K562 (cell line): Measurements from ENCODE around the gene TLX2. TPM values are rescaled to one million over a fixed set of nuclear protein-coding genes. Genes with fewer than 3 reads are reported as not detected.

Source experiments
- ATAC-seq: fragments of 200-7000 bp; cut with Tn5 transposase; 3 replicates; pipeline ENCODE4 v1.9.1; 2020; ENCODE audit warnings: moderate library complexity
- BruUV-seq: library from RNA; stranded (reverse); fragments of 400-500 nt; replicated peaks from 2 replicates; lab custom pipeline; 2021; lab: Mats Ljungman, UMichigan
- CTCF ChIA-PET: fragments of 300-600 bp; formaldehyde crosslinking; extraction: SDS; loops from one replicate; lab custom pipeline; 2021; ENCODE audit warnings: low intra/inter-chr PET ratio; lab: Yijun Ruan, JAX
- POLR2A ChIA-PET: fragments of 300-600, 350-650 bp; sonication (Branson Sonifier 250); formaldehyde crosslinking; extraction: SDS; loops from one replicate; lab custom pipeline; 2021; ENCODE audit warnings: antibody characterized with exemption, inconsistent platforms; lab: Yijun Ruan, JAX
- DNase-seq, 4 experiments: peaks; one replicate each; pipeline versions ENCODE4 v3.0.0 to v3.0.0-alpha.2; 2011 to 2018; ENCODE audit warnings: low spot score in 3 of 4, mixed read lengths in 3 of 4; ENCODE audit errors: extremely low read depth in 1 of 4
- FAIRE-seq: peaks from 2 replicates; lab custom pipeline; 2011; peaks lifted over from hg19 to GRCh38; lab: Jason Lieb, UNC
- H2AFZ ChIP-seq: 2 replicates; pipeline ENCODE4 v1.6.0; 2011; ENCODE audit warnings: low read depth, low read length, control low read depth, inconsistent platforms
- H3K27ac ChIP-seq: fragments of 200-600 bp; 3 replicates; pipeline ENCODE4 v1.8.0; 2011; ENCODE audit warnings: low read depth, mild to moderate bottlenecking, control low read depth, inconsistent platforms, low read length, moderate library complexity, mixed read lengths; ENCODE audit errors: extremely low read depth
- H3K27me3 ChIP-seq, 2 experiments: fragments of 300-600 bp in 1 of 2; 2 replicates in 1 of 2; 3 replicates in 1 of 2; pipeline versions ENCODE4 v1.6.0 to v1.8.0; 2011; ENCODE audit warnings: inconsistent platforms in 2 of 2, low read length in 2 of 2, mild to moderate bottlenecking in 1 of 2, mixed read lengths in 1 of 2, moderate library complexity in 1 of 2; ENCODE audit not compliant: control insufficient read depth in 2 of 2, insufficient read depth in 2 of 2
- H3K36me3 ChIP-seq: fragments of 300-600 bp; 3 replicates; pipeline ENCODE4 v1.8.0; 2011; ENCODE audit warnings: mild to moderate bottlenecking, low read length, inconsistent platforms; ENCODE audit not compliant: control insufficient read depth, insufficient read depth
- H3K4me1 ChIP-seq, 2 experiments: fragments of 200-600 bp in 1 of 2; replicated peaks in 1 of 2; 2 replicates in 1 of 2; 3 replicates in 1 of 2; pipeline versions ENCODE4 v1.5.1 to v1.8.0; 2011; ENCODE audit warnings: inconsistent platforms in 2 of 2, low read length in 2 of 2, mild to moderate bottlenecking in 1 of 2, mixed read lengths in 1 of 2, moderate library complexity in 1 of 2; ENCODE audit not compliant: control insufficient read depth in 2 of 2, insufficient read depth in 2 of 2
- H3K4me2 ChIP-seq: 2 replicates; pipeline ENCODE4 v1.6.1; 2011; ENCODE audit warnings: low read length, control low read depth, inconsistent platforms, mixed read lengths; ENCODE audit not compliant: insufficient read depth
- H3K4me3 ChIP-seq: fragments of 200-600 bp; sonication (generic), shearing (Covaris generic); 2 replicates; pipeline ENCODE4 v1.5.1; 2016; ENCODE audit warnings: control low read depth, inconsistent platforms
- H3K79me2 ChIP-seq: fragments of 200-600 bp; 3 replicates; pipeline ENCODE4 v1.8.0; 2011; ENCODE audit warnings: low read length, inconsistent platforms; ENCODE audit not compliant: control insufficient read depth, insufficient read depth
- H3K9ac ChIP-seq, 2 experiments: 2 replicates each; pipeline versions ENCODE4 v1.6.0 to v1.6.1; 2011; ENCODE audit warnings: low read depth in 2 of 2, low read length in 2 of 2, control low read depth in 1 of 2, inconsistent platforms in 1 of 2, mild to moderate bottlenecking in 1 of 2, mixed read lengths in 1 of 2; ENCODE audit not compliant: insufficient read depth in 1 of 2
- H3K9me1 ChIP-seq: one replicate; pipeline ENCODE4 v1.6.0; 2011; ENCODE audit warnings: inconsistent platforms, mild to moderate bottlenecking, low read length, moderate library complexity; ENCODE audit not compliant: control insufficient read depth, insufficient read depth
- H3K9me3 ChIP-seq: replicated peaks from 2 replicates; pipeline ENCODE4 v1.5.1; 2011; ENCODE audit warnings: low read depth, low read length, inconsistent platforms; ENCODE audit not compliant: control insufficient read depth, insufficient read depth
- H4K20me1 ChIP-seq: replicated peaks from 2 replicates; pipeline ENCODE4 v1.6.1; 2011; ENCODE audit warnings: low read length, inconsistent platforms, mixed read lengths; ENCODE audit not compliant: control insufficient read depth, insufficient read depth
- FOXJ2 ChIP-seq: fragments of 200-800 bp; sonication (Bioruptor generic); IDR thresholded peaks from 2 replicates; pipeline ENCODE4 v1.6.1; 2016; ENCODE audit warnings: missing genetic modification characterization, missing compliant biosample characterization
- JUNB ChIP-seq: fragments of 450-650 bp; formaldehyde crosslinking; conservative IDR thresholded peaks from 2 replicates; pipeline ENCODE4 v1.4.0; 2020; ENCODE audit warnings: mild to moderate bottlenecking
- L3MBTL2 ChIP-seq: fragments of 450-650 bp; IDR thresholded peaks from 2 replicates; pipeline ENCODE4 v1.6.1; 2016; ENCODE audit warnings: mild to moderate bottlenecking, moderate library complexity
- PHF21A ChIP-seq: fragments of 450-650 bp; IDR thresholded peaks from 2 replicates; pipeline ENCODE4 v1.6.1; 2017; ENCODE audit warnings: low read depth, borderline replicate concordance
- SAP30 ChIP-seq: fragments of 200-600 bp; sonication (generic); IDR thresholded peaks from 2 replicates; pipeline ENCODE4 v1.6.1; 2012; ENCODE audit warnings: borderline replicate concordance, low read depth, mild to moderate bottlenecking, moderate library complexity, low read length, control low read depth, inconsistent platforms; ENCODE audit not compliant: insufficient read depth, poor library complexity, severe bottlenecking
- ZNF717 ChIP-seq: fragments of 250-450 bp; sonication (Bioruptor Pico); IDR thresholded peaks from 2 replicates; pipeline ENCODE4 v1.5.0; 2021
- WGBS: fragments of 100-300 bp; shearing (Covaris generic); methylation state at CpG from one replicate; pipeline ENCODE4 v1.1.6; 2016; ENCODE audit warnings: low coverage, mixed read lengths; ENCODE audit not compliant: insufficient coverage; ENCODE audit errors: missing lambda C conversion rate; 5-methylcytosine and 5-hydroxymethylcytosine counted together
- in situ Hi-C: fragments of 300-500 bp; cut with MboI; formaldehyde crosslinking; loops from 4 replicates; pipeline ENCODE4 v1.15.0; 2018; ENCODE audit warnings: inconsistent platforms, mixed read lengths
- intact Hi-C: fragments of 100-400 bp; cut with micrococcal nuclease; formaldehyde crosslinking; loops from 2 replicates; pipeline ENCODE4 v1.14.2; 2022
- polyA plus RNA-seq, 8 experiments: library from polyadenylated mRNA; depleted of rRNA in 4 of 8; stranded (reverse) in 5 of 8; unstranded in 3 of 8; fragments of >200 nt; fragmentation: Nextera tagmentation in 2 of 8; fragmentation: Illumina TruSeq in 1 of 8; extraction: Ambion mirVana in 2 of 8; extraction: Trizol in 1 of 8; gene quantifications; 2 replicates each; pipeline versions ENCODE4 v1.2.1 to v1.2.3, GENCODE V29; 2011 to 2014; ENCODE audit warnings: inconsistent platforms in 1 of 8, missing spikeins in 1 of 8
- total RNA-seq, 7 experiments: library from RNA; depleted of rRNA in 6 of 7; stranded (reverse); fragments of >200 nt in 6 of 7; fragmentation: Illumina TruSeq in 2 of 7; extraction: Trizol in 2 of 7; gene quantifications; 2 replicates each; pipeline versions ENCODE4 v1.2.1 to v1.2.3, GENCODE V29; 2011 to 2021; ENCODE audit warnings: low replicate concordance in 1 of 7
- TF ChIP-seq, protein P1 (sequence below): fragments of 450-650 bp; IDR thresholded peaks from 2 replicates; pipeline ENCODE4 v1.6.1; 2016; ENCODE audit warnings: low read depth

Gene TLX2
- total and polyA plus RNA-seq, 9 of the 15 experiments (the other 6 are each of a cell fraction or from before 2014, with no cell fraction given), result not detected

DNA sequence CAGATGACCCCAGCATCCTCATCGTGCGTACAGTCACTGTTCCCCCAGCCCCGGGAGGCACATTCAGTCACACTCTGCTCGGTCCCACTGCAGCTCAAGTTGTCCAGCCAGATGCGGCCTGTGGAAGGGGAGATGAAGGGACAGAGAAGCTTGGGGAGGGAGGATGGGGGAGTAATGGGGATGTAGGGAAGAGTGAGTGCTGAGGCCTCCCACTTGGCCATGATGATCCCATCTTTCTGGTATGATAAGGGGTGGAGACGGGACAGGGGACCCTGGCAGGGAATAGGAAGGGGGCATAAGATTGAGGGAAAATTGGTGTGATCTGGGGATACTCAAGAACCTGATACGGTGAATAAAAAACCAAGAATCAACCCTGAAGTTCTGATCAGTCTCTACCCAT, 36.0 kb downstream of the TLX2 start:
- CTCF ChIA-PET, result no interaction called here

More for the DNA sequence above, 36.0 kb downstream of the TLX2 start:
- ATAC-seq, result no peak
- 85% methylated on average over 7 of the region's 7 CpGs for WGBS
- H3K4me2 ChIP-seq, result no peak overlapping the region
- H2AFZ ChIP-seq, result no peak overlapping the region
- in situ Hi-C loops (no loop called here), intact Hi-C loops (no loop called here)
- no peak for FAIRE-seq
- BruUV-seq, result no TSS peak
- H3K4me3 ChIP-seq, result no peak overlapping the region
- no peaks in the 10 kb centered on the region for H3K9me3 ChIP-seq
- H3K36me3 ChIP-seq, result no peaks in the 10 kb centered on the region
- no peak for TF ChIP-seq SAP30
- no peak for TF ChIP-seq FOXJ2
- no peak for TF ChIP-seq L3MBTL2
- TF ChIP-seq PHF21A, result no peak
- TF ChIP-seq, protein P1, sequence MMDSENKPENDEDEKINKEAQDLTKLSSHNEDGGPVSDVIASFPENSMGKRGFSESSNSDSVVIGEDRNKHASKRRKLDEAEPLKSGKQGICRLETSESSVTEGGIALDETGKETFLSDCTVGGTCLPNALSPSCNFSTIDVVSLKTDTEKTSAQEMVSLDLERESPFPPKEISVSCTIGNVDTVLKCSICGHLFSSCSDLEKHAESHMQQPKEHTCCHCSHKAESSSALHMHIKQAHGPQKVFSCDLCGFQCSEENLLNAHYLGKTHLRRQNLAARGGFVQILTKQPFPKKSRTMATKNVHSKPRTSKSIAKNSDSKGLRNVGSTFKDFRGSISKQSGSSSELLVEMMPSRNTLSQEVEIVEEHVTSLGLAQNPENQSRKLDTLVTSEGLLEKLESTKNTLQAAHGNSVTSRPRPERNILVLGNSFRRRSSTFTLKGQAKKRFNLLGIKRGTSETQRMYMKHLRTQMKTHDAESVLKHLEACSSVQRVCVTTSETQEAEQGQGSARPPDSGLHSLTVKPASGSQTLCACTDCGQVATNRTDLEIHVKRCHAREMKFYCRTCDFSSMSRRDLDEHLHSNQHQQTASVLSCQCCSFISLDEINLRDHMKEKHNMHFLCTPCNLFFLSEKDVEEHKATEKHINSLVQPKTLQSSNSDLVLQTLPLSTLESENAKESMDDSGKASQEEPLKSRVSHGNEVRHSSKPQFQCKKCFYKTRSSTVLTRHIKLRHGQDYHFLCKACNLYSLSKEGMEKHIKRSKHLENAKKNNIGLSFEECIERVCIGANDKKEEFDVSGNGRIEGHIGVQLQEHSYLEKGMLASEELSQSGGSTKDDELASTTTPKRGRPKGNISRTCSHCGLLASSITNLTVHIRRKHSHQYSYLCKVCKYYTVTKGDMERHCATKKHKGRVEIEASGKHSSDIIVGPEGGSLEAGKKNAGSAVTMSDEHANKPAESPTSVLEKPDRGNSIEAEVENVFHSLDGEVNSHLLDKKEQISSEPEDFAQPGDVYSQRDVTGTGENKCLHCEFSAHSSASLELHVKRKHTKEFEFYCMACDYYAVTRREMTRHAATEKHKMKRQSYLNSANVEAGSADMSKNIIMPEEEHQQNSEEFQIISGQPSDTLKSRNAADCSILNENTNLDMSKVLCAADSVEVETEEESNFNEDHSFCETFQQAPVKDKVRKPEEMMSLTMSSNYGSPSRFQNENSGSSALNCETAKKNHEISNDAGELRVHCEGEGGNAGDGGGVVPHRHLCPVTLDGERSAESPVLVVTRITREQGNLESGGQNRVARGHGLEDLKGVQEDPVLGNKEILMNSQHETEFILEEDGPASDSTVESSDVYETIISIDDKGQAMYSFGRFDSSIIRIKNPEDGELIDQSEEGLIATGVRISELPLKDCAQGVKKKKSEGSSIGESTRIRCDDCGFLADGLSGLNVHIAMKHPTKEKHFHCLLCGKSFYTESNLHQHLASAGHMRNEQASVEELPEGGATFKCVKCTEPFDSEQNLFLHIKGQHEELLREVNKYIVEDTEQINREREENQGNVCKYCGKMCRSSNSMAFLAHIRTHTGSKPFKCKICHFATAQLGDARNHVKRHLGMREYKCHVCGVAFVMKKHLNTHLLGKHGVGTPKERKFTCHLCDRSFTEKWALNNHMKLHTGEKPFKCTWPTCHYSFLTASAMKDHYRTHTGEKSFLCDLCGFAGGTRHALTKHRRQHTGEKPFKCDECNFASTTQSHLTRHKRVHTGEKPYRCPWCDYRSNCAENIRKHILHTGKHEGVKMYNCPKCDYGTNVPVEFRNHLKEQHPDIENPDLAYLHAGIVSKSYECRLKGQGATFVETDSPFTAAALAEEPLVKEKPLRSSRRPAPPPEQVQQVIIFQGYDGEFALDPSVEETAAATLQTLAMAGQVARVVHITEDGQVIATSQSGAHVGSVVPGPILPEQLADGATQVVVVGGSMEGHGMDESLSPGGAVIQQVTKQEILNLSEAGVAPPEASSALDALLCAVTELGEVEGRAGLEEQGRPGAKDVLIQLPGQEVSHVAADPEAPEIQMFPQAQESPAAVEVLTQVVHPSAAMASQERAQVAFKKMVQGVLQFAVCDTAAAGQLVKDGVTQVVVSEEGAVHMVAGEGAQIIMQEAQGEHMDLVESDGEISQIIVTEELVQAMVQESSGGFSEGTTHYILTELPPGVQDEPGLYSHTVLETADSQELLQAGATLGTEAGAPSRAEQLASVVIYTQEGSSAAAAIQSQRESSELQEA, result no peak
- no peak for TF ChIP-seq JUNB (CRISPR knock-in tag)
- no peak for TF ChIP-seq ZNF717 (CRISPR knock-in tag)
- no peaks in the 10 kb centered on the region for H3K27me3 ChIP-seq
- H3K27ac ChIP-seq, result no peak overlapping the region
- POLR2A ChIA-PET, result interaction anchor here (0.9 to 1.5 kb wide), 3 partner anchors 8 to 67 kb away, joined by 3 to 6 read pairs (median 3); partner anchors contain the start of genes CCDC142 and TTC31
- no peak for DNase-seq
- H3K9me1 ChIP-seq, result no peaks in the 10 kb centered on the region
- peaks cover 26 to 57% of the 10 kb centered on the region in 2 experiments for H3K4me1 ChIP-seq
- peak overlapping the region in 1 of 2 experiments; percentile 27; a peak in 1 of 4 replicates for H3K9ac ChIP-seq
- H4K20me1 ChIP-seq, result no peaks in the 10 kb centered on the region
- peaks cover 8% of the 10 kb centered on the region; the same call in 2 of the 3 replicates for H3K79me2 ChIP-seq
